Loucy (cell line): ENCODE measurements around the gene TREX2.

Experiments
- H2AFZ ChIP-seq: fragments of 200-600 bp; sonication (generic); 2 replicates; pipeline ENCODE4 v1.6.0; 2016; ENCODE audit warnings: antibody characterized with exemption, mild to moderate bottlenecking, low read length, moderate library complexity
- H3F3A ChIP-seq: fragments of 200-600 bp; 2 replicates; pipeline ENCODE4 v1.6.0; 2016; ENCODE audit warnings: antibody characterized with exemption, low read depth, mild to moderate bottlenecking
- H3K27me3 ChIP-seq: fragments of 200-600 bp; sonication (generic); 2 replicates; pipeline ENCODE4 v1.6.1; 2014; ENCODE audit warnings: low read length, mild to moderate bottlenecking; ENCODE audit not compliant: insufficient read depth, poor library complexity, severe bottlenecking
- H3K36me3 ChIP-seq: fragments of 200-600 bp; sonication (generic); 2 replicates; pipeline ENCODE4 v1.6.1; 2016; ENCODE audit warnings: low read length; ENCODE audit not compliant: insufficient read depth
- H3K4me1 ChIP-seq: fragments of 200-600 bp; sonication (generic); 2 replicates; pipeline ENCODE4 v1.5.1; 2014; ENCODE audit warnings: low read length, mild to moderate bottlenecking; ENCODE audit not compliant: insufficient read depth, poor library complexity, severe bottlenecking
- H3K4me2 ChIP-seq: fragments of 200-600 bp; sonication (generic); 2 replicates; pipeline ENCODE4 v1.6.0; 2014; ENCODE audit warnings: antibody characterized with exemption, low read length, low read depth, mild to moderate bottlenecking; ENCODE audit not compliant: poor library complexity, severe bottlenecking
- H3K4me3 ChIP-seq: fragments of 200-600 bp; sonication (generic); 2 replicates; pipeline ENCODE4 v1.5.1; 2014; ENCODE audit warnings: low read length, mild to moderate bottlenecking, mixed read lengths; ENCODE audit not compliant: poor library complexity, severe bottlenecking
- H3K79me2 ChIP-seq: fragments of 200-600 bp; sonication (generic); 2 replicates; pipeline ENCODE4 v1.6.1; 2014; ENCODE audit warnings: low read length; ENCODE audit not compliant: insufficient read depth
- H3K9ac ChIP-seq: fragments of 200-600 bp; sonication (generic); 2 replicates; pipeline ENCODE4 v1.6.0; 2014; ENCODE audit warnings: mild to moderate bottlenecking, low read depth, low read length, moderate library complexity; ENCODE audit not compliant: poor library complexity, severe bottlenecking
- H3K9me2 ChIP-seq: fragments of 200-600 bp; sonication (generic); replicated peaks from 2 replicates; pipeline ENCODE4 v1.6.1; 2016; ENCODE audit warnings: low read depth, low read length, mixed read lengths
- H3K9me3 ChIP-seq: fragments of 200-600 bp; sonication (generic); 2 replicates; pipeline ENCODE4 v1.6.1; 2014; ENCODE audit warnings: mild to moderate bottlenecking, antibody characterized with exemption, low read length, low read depth; ENCODE audit not compliant: insufficient read depth
- H4K20me1 ChIP-seq: fragments of 200-600 bp; sonication (generic); 2 replicates; pipeline ENCODE4 v1.6.0; 2014; ENCODE audit warnings: antibody characterized with exemption, low read length, mild to moderate bottlenecking; ENCODE audit not compliant: insufficient read depth, poor library complexity, severe bottlenecking
- CTCF ChIP-seq: fragments of 200-600 bp; sonication (generic); conservative IDR thresholded peaks from 2 replicates; pipeline ENCODE4 v1.5.1; 2014; ENCODE audit warnings: mild to moderate bottlenecking, antibody characterized with exemption, low read length
- EZH2phosphoT487 ChIP-seq: fragments of 200-600 bp; IDR thresholded peaks from 2 replicates; pipeline ENCODE4 v1.6.1; 2018; ENCODE audit warnings: antibody characterized with exemption, mild to moderate bottlenecking, moderate library complexity, borderline replicate concordance

Gene TREX2

GRCh38 chrX:153413731-153414130 lies 32.1 kb downstream of the TREX2 start:
- Histone ChIP-seq H3K4me1 (no peaks in the 10 kb centered on the region), H3K4me3 (no peak overlapping the region), H3K9me2 (no peaks in the 10 kb centered on the region), H4K20me1 (no peaks in the 10 kb centered on the region), H3K4me2 (no peak overlapping the region), H3K9ac (no peak overlapping the region), H3K9me3 (no peaks in the 10 kb centered on the region), H3K79me2 (no peaks in the 10 kb centered on the region), H2AFZ (no peak overlapping the region), H3K36me3 (no peaks in the 10 kb centered on the region), H3F3A (no peaks in the 10 kb centered on the region), H3K27me3 (no peaks in the 10 kb centered on the region)
- TF ChIP-seq CTCF (no peak), EZH2phosphoT487 (no peak)

- no peaks in the 10 kb centered on the region for H4K20me1 ChIP-seq
- no peak overlapping the region for H2AFZ ChIP-seq
- no peaks in the 10 kb centered on the region for H3K9me2 ChIP-seq
- H3K4me2 ChIP-seq = no peak overlapping the region
- no peaks in the 10 kb centered on the region for H3K36me3 ChIP-seq
- H3K27me3 ChIP-seq = no peaks in the 10 kb centered on the region
- H3K79me2 ChIP-seq = no peaks in the 10 kb centered on the region
- H3K9ac ChIP-seq = no peak overlapping the region
- TF ChIP-seq EZH2phosphoT487 (no peak), CTCF (no peak)
- no peaks in the 10 kb centered on the region for H3F3A ChIP-seq
- no peaks in the 10 kb centered on the region for H3K9me3 ChIP-seq
- H3K4me3 ChIP-seq = no peak overlapping the region
- H3K4me1 ChIP-seq = no peaks in the 10 kb centered on the region
Measured at GRCh38 chrX:153412746-153413720, 32.8 kb downstream of the TREX2 start.

- Histone ChIP-seq H2AFZ (no peak overlapping the region), H3K4me3 (no peak overlapping the region), H3K4me2 (no peak overlapping the region), H3K27me3 (no peaks in the 10 kb centered on the region), H3F3A (no peaks in the 10 kb centered on the region), H3K79me2 (no peaks in the 10 kb centered on the region), H3K9me3 (no peaks in the 10 kb centered on the region), H3K36me3 (no peaks in the 10 kb centered on the region), H3K9me2 (no peaks in the 10 kb centered on the region), H4K20me1 (no peaks in the 10 kb centered on the region), H3K4me1 (no peaks in the 10 kb centered on the region), H3K9ac (no peak overlapping the region)
- TF ChIP-seq CTCF (no peak), EZH2phosphoT487 (no peak)
Measured at GRCh38 chrX:153411988-153412574, 33.8 kb downstream of the TREX2 start.
